Spleen (tissue), 7 donors: ENCODE results near the gene FOXP1.

Experiments
- POLR2A ChIP-seq, 3 donors: fragments of 450-650 bp; IDR thresholded peaks; one replicate each; pipeline ENCODE4 v1.5.1; 2017; ENCODE audit warnings: antibody characterized with exemption in 3 of 3, mild to moderate bottlenecking in 1 of 3
- POLR2AphosphoS5 ChIP-seq, 3 donors: sonication (generic); formaldehyde crosslinking; IDR thresholded peaks; one replicate each; pipeline ENCODE4 v1.5.1; 2017; ENCODE audit warnings: antibody characterized with exemption in 3 of 3
- TF ChIP-seq, protein P1 (sequence below), 11 experiments: fragments of 200-600 bp in 7 of 11; fragments of 450-650 bp in 4 of 11; sonication (generic) in 4 of 11; IDR thresholded peaks in 8 of 11; conservative IDR thresholded peaks in 3 of 11; 1 replicate in 7 of 11; 2 replicates in 4 of 11; pipeline versions ENCODE4 v1.4.0 to v1.8.0; 2016 to 2021; ENCODE audit warnings: antibody characterized with exemption in 11 of 11, inconsistent platforms in 4 of 11, mild to moderate bottlenecking in 1 of 11
- donor health status: DM: no; HTN: no; CAD: no; lungs with moderate emphysema.
- donor health status: DM: no; HTN: no; CAD: no.
- donor health status: DM: no; HTN: no; CAD: no.

DNA sequence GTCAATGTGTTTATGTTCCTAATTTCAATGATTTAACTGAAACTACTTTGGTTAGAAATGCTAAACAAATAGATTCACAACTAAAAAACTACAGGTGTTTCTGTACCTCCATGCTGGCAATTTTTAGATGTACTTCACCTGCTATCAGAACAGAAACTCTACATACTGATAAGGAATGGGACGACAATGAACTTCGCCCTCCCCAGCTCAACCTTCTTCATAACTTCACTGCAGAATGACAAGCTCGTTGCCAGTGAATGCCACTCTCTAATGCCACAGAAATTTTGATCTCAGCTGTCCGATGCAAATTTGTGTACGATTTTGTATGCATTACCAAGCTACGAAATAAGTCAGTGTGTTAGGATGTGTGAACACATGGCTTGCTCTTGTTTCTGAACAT lies 133.4 kb downstream of the FOXP1 start:
- TF ChIP-seq, protein P1, sequence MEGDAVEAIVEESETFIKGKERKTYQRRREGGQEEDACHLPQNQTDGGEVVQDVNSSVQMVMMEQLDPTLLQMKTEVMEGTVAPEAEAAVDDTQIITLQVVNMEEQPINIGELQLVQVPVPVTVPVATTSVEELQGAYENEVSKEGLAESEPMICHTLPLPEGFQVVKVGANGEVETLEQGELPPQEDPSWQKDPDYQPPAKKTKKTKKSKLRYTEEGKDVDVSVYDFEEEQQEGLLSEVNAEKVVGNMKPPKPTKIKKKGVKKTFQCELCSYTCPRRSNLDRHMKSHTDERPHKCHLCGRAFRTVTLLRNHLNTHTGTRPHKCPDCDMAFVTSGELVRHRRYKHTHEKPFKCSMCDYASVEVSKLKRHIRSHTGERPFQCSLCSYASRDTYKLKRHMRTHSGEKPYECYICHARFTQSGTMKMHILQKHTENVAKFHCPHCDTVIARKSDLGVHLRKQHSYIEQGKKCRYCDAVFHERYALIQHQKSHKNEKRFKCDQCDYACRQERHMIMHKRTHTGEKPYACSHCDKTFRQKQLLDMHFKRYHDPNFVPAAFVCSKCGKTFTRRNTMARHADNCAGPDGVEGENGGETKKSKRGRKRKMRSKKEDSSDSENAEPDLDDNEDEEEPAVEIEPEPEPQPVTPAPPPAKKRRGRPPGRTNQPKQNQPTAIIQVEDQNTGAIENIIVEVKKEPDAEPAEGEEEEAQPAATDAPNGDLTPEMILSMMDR (IDR thresholded peaks at IDR 0.05 in 8 of 11, conservative IDR thresholded peaks at IDR 0.05 in 3 of 11) = no peak
- TF ChIP-seq POLR2AphosphoS5 (IDR thresholded peaks at IDR 0.05) (no peak), POLR2A (IDR thresholded peaks at IDR 0.05) (no peak)
